GM18907 (cell line): ENCODE data around the gene ARHGAP26.
"Not testable (repeated sequence)": the region's sequence is repeated elsewhere in the genome, so short reads cannot be mapped to it uniquely, and the experiment has no call there.

Experiments used
- ATAC-seq: cut with Tn5 transposase; IDR thresholded peaks from one replicate; pipeline ENCODE4 v1.9.1; 2021; ENCODE audit warnings: mild to moderate bottlenecking, moderate library complexity; ENCODE audit not compliant: unreplicated experiment

Gene ARHGAP26

DNA sequence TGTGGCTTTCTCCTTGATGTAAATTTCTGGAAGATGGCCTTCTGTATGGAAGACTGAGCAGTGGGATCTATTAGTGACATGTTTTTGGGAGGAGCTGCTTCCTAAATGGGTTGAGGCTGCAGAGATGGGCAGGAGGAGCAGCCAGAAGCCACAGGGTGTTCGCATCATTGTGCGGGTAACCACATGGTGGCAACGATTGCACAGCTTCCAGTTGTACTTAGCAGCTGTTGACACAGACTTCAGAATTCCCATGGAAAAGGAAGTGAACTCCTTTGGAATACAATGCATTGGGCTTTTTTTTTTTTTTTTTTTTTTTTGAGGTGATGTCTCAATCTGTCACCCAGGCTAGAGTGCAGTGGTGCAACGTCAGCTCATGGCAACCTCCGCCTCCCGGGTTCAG, 336.0 kb downstream of the ARHGAP26 start:
- ATAC-seq, result no peak

DNA sequence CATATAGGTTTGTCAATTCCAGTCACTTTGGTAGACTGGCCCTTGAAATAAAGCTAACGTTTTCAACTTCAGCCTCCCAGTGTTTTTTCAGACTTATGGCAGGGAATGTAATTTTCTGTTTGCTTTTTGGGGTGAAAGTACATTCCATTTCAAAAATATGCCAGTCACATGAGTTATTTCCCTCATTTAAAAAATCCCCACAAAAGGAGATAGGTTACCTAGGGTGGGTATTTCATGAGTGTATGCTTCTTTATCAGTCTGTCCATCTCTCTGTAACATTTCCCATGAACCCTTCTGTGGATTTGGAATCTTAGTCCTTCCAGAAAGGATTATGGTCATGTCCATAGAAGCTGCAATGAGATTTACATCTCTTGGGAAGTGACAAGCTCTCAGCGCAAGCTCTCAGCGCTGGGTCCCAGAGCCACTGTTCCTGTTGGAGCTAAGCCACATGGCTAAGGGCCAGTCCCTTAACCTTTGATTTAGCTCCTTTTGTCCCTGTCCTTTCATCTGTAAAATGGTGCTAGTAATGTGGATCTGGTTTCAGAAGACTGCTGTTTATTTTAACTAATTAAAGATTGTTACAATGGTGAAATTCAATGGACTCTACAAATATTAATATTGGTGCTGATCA, 338.4 kb downstream of the ARHGAP26 start:
- no peak for ATAC-seq

DNA sequence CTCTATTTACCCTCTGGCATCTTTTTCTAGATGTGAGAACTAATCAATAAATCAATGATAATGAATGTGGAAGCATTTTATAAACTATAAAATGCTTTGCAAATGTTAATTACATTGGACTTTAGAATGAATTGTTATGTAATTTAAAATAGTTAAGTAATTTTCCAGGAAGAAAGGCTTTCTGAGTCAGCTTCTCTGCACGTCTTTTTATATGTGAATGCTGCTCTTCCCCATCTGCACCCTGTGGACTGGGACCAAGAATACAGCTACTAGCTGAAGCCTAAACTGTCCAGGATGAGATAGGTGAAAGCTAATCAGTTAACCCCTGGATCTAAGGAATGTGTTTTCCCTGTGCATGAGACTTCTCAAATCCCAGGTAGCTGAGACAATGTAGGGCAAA, 340.4 kb downstream of the ARHGAP26 start:
- ATAC-seq, result no peak

DNA sequence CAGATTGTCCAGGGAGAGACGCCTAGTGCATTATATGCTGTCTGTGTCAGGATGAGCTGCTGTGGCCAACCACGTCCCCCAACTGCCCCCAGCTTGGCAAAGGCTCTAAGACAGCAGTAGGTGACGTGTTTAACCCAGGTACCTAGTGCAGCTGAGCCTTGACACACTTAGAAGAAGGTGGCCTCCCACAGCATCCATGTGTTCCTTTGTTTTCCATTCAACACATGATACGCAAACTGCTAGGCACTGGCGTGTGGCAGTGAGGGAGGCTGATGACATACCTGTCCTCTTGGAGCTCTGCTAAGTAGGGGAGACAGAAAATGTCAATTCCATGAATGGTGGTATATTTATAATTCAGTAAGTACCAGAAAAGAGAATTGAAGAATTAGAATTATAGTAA, 341.6 kb downstream of the ARHGAP26 start:
- no peak for ATAC-seq

DNA sequence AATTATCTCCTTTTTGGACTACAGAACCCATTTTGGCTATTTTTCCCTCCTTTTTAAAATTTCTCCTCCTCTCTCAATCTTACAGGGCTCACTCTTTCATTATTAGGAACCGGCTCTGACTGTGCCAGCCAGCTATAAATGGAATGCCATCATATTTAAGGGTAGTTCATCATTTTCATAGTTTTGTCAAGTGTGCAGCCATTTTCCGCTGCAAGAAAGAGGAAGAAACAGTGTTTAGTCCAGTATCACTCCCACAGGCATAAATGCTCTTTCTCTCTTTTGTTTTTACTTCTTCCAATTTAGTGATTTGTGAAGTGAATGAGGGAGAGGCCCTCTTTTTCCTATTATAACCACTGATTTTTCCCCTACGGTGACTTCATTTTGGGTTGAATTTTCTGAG, 343.3 kb downstream of the ARHGAP26 start:
- no peak for ATAC-seq

DNA sequence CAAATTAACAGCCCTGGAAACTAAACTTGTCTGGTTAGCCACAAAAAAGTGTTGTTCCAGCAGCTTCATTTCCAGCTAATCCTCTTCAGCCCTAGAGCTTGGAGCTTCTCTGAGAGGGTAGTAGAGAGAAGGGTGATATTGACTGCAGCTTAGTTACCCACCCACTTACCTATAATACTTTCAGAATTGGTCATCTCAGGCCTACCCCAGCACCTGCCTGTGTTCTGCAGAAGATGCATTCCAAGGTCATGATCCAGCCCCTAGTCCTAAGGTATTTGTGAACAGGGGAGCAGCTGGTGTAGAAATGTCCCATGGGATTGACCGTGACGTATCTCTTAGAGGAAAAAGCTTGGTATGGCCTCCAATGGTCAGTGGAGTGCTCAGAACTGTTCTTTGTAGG, 344.3 kb downstream of the ARHGAP26 start:
- no peak for ATAC-seq

DNA sequence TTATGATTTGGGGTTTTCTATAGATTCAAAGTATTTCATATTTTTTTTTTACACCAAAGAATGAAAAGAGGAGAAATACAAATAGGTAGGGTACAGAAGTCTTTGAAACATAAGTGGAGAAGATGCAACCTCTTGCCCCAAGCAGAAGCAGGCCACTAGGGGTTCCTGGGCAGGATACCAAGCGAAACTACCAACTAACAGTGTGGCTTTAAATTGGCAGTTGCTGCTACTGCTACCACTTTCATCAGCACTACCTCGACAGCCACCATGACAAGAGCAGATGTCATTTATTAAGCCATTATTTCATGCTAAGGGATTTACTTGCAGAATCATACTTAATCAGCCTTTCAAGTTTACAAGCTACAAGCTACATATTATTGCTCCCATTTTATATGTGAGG, 345.2 kb downstream of the ARHGAP26 start:
- no peak for ATAC-seq

DNA sequence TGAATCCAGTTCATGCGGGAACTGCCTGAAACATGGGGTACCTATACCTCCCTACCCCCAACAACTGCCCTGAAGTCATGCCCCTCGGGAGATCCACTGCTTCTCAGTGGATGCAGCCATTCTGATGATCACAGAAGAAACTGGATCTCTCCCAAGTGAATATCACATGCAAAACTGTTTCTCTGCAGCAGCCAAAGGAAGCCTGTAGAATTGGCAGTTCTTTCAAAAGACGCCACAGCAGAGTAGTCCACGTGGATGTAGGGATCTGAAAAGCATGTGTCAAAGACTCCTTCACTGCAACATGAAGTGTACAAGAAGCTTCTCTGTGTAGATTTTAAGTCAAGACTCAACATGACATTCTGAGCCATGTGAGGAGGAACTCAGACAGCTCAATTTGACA, 346.6 kb downstream of the ARHGAP26 start:
- no peak for ATAC-seq

DNA sequence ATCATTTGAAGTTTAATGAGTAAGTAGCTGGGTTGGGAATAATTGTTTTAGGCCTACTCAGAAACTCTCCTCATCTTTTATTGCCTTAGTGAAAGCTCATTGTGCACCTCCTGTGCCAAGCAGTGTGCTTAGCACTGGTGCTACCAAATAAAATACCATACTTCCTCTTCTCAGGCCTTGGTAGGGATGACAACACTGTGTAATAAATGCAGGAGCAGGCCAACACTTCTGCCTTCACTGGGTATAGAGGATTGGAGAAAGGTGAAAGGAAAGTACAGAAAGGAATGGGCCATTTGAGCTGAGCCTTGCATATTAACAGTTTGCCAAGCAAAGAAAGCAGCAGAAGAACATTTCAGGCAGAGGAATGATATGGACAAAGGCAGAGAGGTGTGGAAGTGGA, 347.6 kb downstream of the ARHGAP26 start:
- no peak for ATAC-seq

DNA sequence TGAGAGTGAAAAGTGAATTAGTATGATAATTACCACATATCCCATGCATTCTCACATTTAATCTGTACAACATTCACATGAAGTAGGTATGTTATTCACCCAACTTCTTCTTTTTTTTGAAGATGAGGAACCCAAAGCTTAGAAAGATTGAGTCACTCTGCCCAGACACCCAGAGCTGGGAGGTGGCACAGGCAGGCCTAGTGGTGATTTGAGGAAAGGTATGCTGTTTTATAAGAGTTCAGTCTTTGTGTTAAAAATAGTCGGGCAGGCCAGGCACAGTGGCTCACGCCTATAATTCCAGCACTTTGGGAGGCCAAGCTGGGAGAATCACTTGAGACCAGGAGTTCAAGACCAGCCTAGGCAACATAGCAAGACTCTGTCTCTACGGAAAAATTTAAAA, 348.0 kb downstream of the ARHGAP26 start:
- no peak for ATAC-seq

DNA sequence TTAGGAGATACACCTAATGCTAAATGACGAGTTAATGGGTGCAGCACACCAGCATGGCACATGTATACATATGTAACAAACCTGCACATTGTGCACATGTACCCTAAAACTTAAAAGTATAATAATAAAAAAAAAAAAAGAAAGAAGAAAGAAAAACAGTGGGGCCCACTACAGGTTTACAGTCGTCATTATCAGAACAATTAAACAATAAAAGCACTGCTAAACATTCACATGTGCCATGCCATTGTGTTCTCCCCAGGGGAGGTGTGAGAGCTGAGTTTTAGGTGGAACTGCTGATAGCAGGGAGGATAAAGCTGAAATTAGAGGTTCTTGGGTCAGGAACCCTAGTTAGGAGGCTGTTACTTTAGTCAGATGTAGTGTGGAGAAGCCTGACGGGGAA, 348.6 kb downstream of the ARHGAP26 start:
- not testable (repeated sequence) for ATAC-seq

DNA sequence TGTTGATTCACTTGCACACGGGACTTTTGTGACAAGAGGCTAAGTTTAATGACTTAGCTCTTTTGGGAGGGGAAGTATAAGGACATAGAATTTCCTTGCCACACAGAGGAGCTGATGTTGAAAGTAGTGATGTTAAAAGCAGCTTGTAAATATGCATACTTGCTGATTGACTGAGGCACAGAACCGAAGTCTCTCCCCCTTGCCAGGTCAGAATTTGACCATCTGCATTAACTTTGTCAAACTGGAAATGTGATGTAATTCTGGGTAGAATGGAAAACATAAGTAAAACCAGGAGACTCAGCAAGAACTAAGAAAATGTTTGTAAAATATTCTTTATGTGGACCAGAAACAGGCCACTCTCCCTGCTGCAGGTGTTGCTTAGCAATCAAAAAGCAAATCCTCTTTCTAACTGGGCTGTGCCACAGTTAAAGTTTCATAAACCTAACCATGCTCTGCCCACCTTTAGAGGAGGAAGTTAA, 349.2 kb downstream of the ARHGAP26 start:
- peak; percentile 43 for ATAC-seq

DNA sequence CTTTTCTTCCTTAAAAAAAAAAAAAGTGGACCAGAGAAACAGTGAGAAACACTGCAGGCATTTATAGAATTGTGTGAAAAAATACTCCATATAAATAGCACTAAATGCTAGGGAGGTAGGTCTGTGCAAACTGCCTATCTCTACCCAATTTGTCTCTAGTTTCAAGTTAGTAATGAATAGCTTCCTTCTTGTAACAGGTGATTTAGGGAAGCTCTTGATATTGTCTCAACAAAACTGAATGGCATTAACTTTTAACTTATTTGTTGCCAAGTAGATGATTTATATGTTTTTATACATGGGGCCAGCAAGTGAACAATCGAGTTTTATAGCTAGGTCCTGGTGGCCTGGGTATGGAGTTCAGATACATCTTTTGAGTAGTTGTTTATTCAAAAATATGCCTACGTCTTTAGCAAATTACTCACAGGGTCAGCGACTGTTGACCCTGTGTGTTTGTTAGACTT, 349.7 kb downstream of the ARHGAP26 start:
- no peak for ATAC-seq

DNA sequence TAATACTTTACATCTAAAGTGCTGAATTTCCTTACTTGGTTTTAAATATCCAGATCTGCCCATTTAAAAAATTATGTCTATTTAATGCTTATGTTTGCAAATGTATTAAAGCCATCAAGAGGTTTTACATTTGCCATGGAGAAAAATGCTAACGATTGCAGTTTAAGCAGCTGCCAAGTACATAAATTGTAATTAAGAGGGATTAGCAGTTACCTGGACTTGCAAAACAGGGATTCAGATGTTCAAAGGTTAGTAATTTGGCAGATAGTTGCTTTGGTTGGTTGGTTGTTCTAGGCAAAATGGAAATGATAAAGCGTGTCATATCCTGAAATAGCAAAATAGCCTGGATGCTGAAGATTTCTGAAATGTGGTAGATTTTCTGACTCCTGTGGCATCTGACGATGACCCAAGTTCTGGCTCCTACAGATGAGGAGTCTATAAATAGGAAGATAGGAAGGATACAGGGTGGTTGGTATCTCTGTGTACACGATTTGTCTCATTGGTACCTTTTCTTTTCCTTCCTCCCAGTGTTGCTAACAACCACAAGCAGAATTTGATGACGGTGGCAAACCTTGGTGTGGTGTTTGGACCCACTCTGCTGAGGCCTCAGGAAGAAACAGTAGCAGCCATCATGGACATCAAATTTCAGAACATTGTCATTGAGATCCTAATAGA, 350.4 kb downstream of the ARHGAP26 start:
- no peak for ATAC-seq

DNA sequence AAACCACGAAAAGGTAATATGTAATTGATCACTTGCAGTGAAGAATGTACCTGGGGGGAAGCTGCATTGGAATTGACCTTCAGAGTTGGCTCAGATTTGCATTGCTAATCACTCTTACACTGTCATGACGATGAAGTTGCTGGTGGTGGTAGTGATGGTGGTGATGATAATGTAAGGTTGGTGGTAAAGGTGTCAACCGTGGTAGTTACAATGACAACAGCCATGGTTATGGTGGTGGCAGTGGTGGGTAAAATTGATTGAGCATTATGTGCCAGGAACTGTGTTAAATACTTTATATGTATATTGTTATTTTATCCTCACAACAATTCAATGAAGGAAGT, 350.9 kb downstream of the ARHGAP26 start:
- ATAC-seq, result no peak

DNA sequence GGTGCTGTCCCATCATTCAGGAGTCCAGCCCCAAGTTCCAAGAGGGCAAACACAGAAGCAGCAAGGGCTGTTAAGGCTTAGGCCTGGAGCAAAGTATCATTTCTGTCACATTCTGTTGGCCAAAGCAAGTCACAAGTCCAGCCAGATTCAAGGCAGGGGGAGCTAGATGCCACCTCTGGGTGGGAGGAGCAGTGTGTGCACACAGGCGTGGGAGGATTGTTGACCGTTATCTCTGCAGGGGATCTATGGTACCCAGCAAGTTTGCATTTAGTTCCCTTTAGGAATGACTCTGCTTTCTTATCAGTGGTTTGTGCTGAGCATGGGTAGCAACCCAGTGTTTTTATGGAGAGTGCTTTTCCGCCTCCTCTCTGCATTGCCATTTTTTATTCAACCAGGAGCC, 354.4 kb downstream of the ARHGAP26 start:
- ATAC-seq, result peak; percentile 35

DNA sequence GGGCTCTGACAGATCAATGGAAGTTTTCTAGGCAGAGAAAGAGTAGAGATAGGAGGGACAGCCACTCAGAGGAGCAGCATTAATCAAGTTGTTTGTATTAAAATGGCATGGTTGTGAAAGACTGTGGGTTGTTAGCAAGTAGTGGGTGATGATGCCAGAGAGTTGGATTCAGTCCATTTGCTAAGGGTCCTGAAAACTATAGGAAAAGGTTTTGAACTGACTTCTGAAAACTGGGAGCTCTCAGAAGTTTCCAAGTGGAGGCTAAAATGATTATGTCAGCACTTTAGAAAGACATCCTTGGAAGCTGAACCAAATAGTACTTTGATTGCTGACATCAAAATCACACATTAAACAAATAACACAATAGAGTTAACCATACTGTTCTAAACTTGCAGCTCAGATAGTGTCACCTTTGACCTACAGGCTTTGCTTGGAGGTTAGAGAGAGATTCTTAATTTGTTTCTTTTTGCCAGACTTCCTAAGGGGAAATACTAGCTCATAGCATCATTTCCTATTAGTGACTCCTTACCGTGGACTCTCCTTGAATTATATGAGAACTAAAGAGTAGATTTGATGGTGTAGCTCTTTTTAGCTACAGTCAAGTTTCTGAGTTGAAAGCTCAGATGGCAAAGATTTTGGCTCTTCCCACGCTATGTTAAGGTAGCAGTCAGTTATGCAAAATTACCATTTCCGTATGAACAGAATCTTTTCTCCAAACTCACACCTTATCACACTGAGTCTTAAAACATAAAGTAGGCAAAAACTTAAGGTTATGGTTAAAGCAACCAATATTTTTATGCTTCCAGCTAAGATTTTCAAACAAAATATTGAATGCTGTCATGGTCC, 356.2 kb downstream of the ARHGAP26 start:
- no peak for ATAC-seq

DNA sequence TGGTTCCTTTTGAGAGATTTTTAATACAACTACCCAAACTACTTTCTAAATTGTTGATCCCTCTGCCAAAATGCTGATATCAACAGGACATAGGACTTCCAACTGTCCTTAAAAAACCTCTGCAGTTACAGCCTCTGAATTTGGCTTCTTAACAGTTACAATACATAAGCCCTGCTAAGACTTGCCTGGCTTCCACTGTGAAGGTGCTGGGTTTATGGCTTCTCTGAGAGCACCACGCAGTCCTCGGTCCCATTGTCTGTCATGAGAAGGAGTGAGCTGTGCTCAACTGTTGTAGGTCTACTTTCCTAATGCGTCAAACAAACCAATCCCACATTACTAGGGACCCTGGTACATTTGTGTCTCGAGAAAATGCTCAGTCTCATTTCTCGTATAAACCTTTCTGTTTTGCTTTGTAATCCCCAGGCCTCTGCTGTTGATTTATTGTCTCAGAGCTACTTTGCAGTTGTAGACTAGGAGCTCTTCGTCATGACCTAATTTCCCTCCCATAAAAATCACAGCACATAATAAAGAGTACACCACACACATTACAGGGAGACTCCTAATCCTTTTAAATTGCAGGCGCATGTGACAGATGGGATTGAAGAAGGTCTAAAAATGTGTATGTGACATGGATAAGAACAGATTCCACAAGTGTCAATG, 358.4 kb downstream of the ARHGAP26 start:
- ATAC-seq, result no peak

DNA sequence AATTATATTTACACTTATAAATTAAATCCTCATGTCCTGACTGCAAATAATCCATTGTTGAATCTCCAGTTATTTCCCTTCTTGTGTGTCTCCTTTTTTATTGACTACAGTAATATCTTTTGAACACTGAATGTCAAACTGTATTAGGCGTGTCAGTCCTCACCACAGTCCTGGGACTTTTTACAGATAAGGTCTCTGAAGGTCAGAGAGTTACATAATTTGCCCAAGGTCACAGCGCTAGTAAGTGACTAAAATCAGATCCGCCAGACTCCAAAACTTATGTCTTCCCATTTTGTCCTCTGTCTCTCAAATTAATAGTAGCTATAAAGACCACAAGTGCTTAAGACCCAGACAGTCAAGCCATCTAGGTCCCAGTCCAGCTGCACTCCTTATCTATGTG, 359.0 kb downstream of the ARHGAP26 start:
- no peak for ATAC-seq

DNA sequence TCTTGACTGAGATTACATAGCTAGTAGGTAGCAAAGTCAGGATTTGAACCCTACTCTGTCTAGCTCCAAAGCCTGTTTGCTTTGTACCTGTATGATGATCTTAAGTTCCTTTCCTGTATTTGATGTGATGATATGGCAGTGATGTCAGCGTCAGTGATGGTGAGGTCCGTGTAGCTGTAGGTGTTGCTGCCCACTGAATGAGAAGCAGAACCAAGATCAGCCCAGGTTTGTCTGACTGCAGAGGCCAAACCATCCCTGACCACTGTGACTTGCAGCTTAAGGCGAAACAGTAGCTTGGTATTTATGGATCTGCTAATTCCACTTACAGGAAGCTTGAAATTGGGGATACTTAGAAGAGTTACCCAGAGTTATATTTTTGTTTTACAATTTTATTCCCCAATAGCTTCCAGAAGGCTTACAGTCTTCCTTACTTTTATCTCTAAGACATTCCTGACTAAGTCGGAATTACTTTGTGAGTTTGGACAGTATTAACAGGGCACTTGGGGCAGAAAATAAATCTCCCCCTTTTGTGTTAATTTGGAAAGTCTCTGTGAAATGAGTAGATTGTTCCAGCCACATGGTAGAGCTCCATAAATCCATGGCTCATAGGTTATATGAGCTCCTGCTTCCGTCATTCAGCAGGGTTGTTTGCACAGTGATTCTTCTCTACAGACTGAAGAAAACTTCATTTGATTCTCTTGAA, 359.9 kb downstream of the ARHGAP26 start:
- ATAC-seq, result no peak
